Tibial nerve (tissue), 4 donors: ENCODE data around the gene RASSF7. TPM values are rescaled to one million over a fixed set of nuclear protein-coding genes. Genes with fewer than 3 reads are reported as not detected.

ENCODE experiments used
- DNase-seq, 2 donors: peaks; one replicate each; pipeline ENCODE4 v3.0.0-alpha.2; 2019; ENCODE audit warnings: low spot score in 2 of 2
- H3K27ac ChIP-seq, 4 donors: fragments of 200-600 bp; sonication (generic) in 3 of 4; one replicate each; pipeline ENCODE4 v1.5.1; 2017 to 2019; ENCODE audit warnings: mild to moderate bottlenecking in 1 of 4
- H3K27me3 ChIP-seq, 2 donors: fragments of 200-600 bp; sonication (generic) in 1 of 2; one replicate each; pipeline versions ENCODE4 v1.5.1 to v1.6.0; 2017 to 2019
- H3K36me3 ChIP-seq, 3 donors: fragments of 200-600 bp; sonication (generic); one replicate each; pipeline ENCODE4 v1.5.1; 2018 to 2019
- H3K4me1 ChIP-seq, 4 donors: fragments of 200-600 bp; sonication (generic) in 3 of 4; one replicate each; pipeline ENCODE4 v1.5.1; 2017 to 2019
- H3K4me3 ChIP-seq, 4 donors: fragments of 200-600 bp; sonication (generic) in 3 of 4; one replicate each; pipeline ENCODE4 v1.5.1; 2017 to 2019; ENCODE audit warnings: mild to moderate bottlenecking in 1 of 4, moderate library complexity in 1 of 4
- H3K9me3 ChIP-seq, 4 donors: fragments of 200-600 bp; sonication (generic) in 3 of 4; one replicate each; pipeline ENCODE4 v1.5.1; 2017 to 2019
- EP300 ChIP-seq, 2 donors: sonication (generic); formaldehyde crosslinking; IDR thresholded peaks; one replicate each; pipeline ENCODE4 v1.6.1; 2017; ENCODE audit warnings: antibody characterized with exemption in 2 of 2, mild to moderate bottlenecking in 1 of 2
- POLR2A ChIP-seq, 2 donors: fragments of 450-650 bp; IDR thresholded peaks; one replicate each; pipeline ENCODE4 v1.6.1; 2017; ENCODE audit warnings: antibody characterized with exemption in 2 of 2, mild to moderate bottlenecking in 2 of 2, moderate library complexity in 2 of 2
- WGBS, 2 donors: methylation state at CpG; one replicate each; pipeline ENCODE4 v1.1.5; 2018; 5-methylcytosine and 5-hydroxymethylcytosine counted together
- total RNA-seq, 4 donors: library from RNA; depleted of rRNA; stranded (reverse); fragments of >200 nt; gene quantifications; one replicate each; pipeline ENCODE4 v1.1.0, GENCODE V29; 2016
- TF ChIP-seq, protein P1 (sequence below), 5 experiments: fragments of 200-600 bp in 3 of 5; fragments of 450-650 bp in 2 of 5; sonication (generic) in 3 of 5; IDR thresholded peaks; one replicate each; pipeline ENCODE4 v1.5.1; 2016 to 2019; ENCODE audit warnings: antibody characterized with exemption in 5 of 5, mild to moderate bottlenecking in 3 of 5, moderate library complexity in 2 of 5

Gene RASSF7
- total RNA-seq, 4 donors from 2014 or later: 21.0 to 25.6 (median 23.1) TPM

DNA sequence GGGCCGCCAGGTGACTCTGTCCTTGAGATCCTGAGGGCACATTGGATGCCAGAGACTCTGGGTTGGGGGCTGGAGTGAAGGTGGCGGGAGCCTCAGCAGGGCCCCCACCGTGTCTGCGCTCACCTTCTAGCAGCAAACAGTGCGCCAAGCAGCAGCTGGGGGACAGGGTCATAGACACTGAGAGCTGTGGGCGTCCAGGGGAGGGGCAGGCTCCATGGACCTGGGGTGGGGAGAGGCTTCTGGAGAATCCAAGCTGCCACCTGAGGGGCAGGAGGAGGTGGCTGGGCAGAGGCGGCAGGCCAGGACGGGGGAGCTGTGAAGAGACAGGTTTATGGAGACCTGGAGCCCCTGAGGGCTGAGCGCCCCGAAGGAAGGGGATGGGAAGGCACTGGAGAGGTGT lies 23.5 kb downstream of the RASSF7 start:
- peaks cover 0 to 71% (median 4%) of the 10 kb centered on the region in 3 donors for H3K36me3 ChIP-seq
- WGBS, 2 donors: 95 to 98% methylated on average over 10 of the region's 10 CpGs
- no peaks in the 10 kb centered on the region for H3K27me3 ChIP-seq
- TF ChIP-seq POLR2A (IDR thresholded peaks at IDR 0.05) (no peak), EP300 (IDR thresholded peaks at IDR 0.05) (no peak)
- TF ChIP-seq, protein P1, sequence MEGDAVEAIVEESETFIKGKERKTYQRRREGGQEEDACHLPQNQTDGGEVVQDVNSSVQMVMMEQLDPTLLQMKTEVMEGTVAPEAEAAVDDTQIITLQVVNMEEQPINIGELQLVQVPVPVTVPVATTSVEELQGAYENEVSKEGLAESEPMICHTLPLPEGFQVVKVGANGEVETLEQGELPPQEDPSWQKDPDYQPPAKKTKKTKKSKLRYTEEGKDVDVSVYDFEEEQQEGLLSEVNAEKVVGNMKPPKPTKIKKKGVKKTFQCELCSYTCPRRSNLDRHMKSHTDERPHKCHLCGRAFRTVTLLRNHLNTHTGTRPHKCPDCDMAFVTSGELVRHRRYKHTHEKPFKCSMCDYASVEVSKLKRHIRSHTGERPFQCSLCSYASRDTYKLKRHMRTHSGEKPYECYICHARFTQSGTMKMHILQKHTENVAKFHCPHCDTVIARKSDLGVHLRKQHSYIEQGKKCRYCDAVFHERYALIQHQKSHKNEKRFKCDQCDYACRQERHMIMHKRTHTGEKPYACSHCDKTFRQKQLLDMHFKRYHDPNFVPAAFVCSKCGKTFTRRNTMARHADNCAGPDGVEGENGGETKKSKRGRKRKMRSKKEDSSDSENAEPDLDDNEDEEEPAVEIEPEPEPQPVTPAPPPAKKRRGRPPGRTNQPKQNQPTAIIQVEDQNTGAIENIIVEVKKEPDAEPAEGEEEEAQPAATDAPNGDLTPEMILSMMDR (IDR thresholded peaks at IDR 0.05): no peak
- H3K27ac ChIP-seq: no peak overlapping the region
- peaks cover 0 to 23% (median 8%) of the 10 kb centered on the region in 4 donors for H3K4me1 ChIP-seq
- no peaks in the 10 kb centered on the region for H3K9me3 ChIP-seq
- H3K4me3 ChIP-seq: no peak overlapping the region
- DNase-seq: no peak

GRCh38 chr11:586376-587316 lies 25.9 kb downstream of the RASSF7 start:
- no peak overlapping the region for H3K27ac ChIP-seq
- H3K4me1 ChIP-seq: peaks cover 0 to 2% (median 0%) of the 10 kb centered on the region in 4 donors
- peaks cover 0 to 92% (median 10%) of the 10 kb centered on the region in 3 donors for H3K36me3 ChIP-seq
- DNase-seq: no peak
- TF ChIP-seq POLR2A (IDR thresholded peaks at IDR 0.05) (no peak), EP300 (IDR thresholded peaks at IDR 0.05) (no peak)
- TF ChIP-seq, protein P1 (IDR thresholded peaks at IDR 0.05): no peak
- H3K4me3 ChIP-seq: no peak overlapping the region
- H3K27me3 ChIP-seq: no peaks in the 10 kb centered on the region
- 87 to 92% methylated on average over 19 to 29 of the region's 32 CpGs for WGBS, 2 donors
- H3K9me3 ChIP-seq: no peaks in the 10 kb centered on the region

DNA sequence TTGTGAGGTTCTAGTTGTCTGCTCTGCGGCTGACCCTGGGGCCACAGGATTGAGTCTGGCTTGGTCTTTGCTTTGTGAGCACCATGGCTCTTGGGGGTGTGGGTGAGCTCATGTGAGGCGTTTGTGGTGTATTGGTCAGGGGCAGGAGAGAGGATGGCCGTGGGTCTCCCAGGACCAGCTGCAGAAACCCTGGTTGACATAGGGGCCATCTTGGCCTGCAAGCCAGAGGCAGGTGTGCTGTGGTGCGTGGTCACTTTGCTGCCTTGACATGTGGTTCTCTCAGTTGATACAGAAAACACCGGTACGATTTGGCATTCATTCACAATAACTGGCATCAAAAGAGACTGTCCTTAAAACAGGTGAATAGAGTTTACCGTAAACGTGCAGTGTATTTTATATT lies 26.8 kb downstream of the RASSF7 start:
- TF ChIP-seq POLR2A (IDR thresholded peaks at IDR 0.05) (no peak), EP300 (IDR thresholded peaks at IDR 0.05) (no peak)
- TF ChIP-seq, protein P1 (IDR thresholded peaks at IDR 0.05): no peak
- no peak for DNase-seq
- H3K4me3 ChIP-seq: no peak overlapping the region
- H3K27ac ChIP-seq: no peak overlapping the region
- 83 to 84% methylated on average over 7 to 8 of the region's 8 CpGs for WGBS, 2 donors
- H3K9me3 ChIP-seq: no peaks in the 10 kb centered on the region
- peaks cover 1 to 91% (median 14%) of the 10 kb centered on the region in 3 donors for H3K36me3 ChIP-seq
- no peaks in the 10 kb centered on the region for H3K4me1 ChIP-seq
- H3K27me3 ChIP-seq: no peaks in the 10 kb centered on the region

GRCh38 chr11:587978-588380 lies 27.2 kb downstream of the RASSF7 start:
- H3K9me3 ChIP-seq: no peaks in the 10 kb centered on the region
- TF ChIP-seq EP300 (IDR thresholded peaks at IDR 0.05): no peak
- TF ChIP-seq, protein P1 (IDR thresholded peaks at IDR 0.05): no peak
- TF ChIP-seq POLR2A (IDR thresholded peaks at IDR 0.05): no peak
- peaks cover 2 to 91% (median 19%) of the 10 kb centered on the region in 3 donors for H3K36me3 ChIP-seq
- H3K4me3 ChIP-seq: no peak overlapping the region
- peak overlapping the region in 1 of 4 donors; percentile 0 for H3K27ac ChIP-seq
- WGBS, 2 donors: 60 to 73% methylated on average over 6 of the region's 6 CpGs
- no peak for DNase-seq
- H3K4me1 ChIP-seq: no peaks in the 10 kb centered on the region
- H3K27me3 ChIP-seq: no peaks in the 10 kb centered on the region

DNA sequence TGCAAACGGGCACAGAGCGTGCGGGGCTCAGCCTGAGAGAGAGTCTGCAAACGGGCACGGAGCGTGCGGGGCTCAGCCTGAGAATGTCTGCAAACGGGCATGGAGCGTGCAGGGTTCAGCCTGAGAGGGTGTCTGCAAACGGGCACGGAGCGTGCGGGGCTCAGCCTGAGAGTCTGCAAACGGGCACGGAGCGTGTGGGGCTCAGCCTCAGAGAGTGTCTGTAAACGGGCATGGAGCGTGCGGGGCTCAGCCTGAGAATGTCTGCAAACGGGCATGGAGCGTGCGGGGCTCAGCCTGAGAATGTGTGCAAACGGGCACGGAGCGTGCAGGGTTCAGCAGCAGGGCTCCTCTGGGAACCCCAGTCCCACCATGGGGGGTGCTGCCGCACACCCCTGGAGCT lies 29.0 kb downstream of the RASSF7 start:
- H3K27ac ChIP-seq: no peak overlapping the region
- H3K9me3 ChIP-seq: no peaks in the 10 kb centered on the region
- TF ChIP-seq EP300 (IDR thresholded peaks at IDR 0.05): no peak
- TF ChIP-seq POLR2A (IDR thresholded peaks at IDR 0.05): no peak
- TF ChIP-seq, protein P1 (IDR thresholded peaks at IDR 0.05): no peak
- no peak overlapping the region for H3K4me3 ChIP-seq
- H3K4me1 ChIP-seq: no peaks in the 10 kb centered on the region
- WGBS, 2 donors: 90 to 92% methylated on average over 26 of the region's 26 CpGs
- peaks cover 2 to 91% (median 30%) of the 10 kb centered on the region in 3 donors for H3K36me3 ChIP-seq
- H3K27me3 ChIP-seq: no peaks in the 10 kb centered on the region
- DNase-seq: no peak
